Ovary (tissue), 9 donors: ENCODE measurements around the gene THSD4. TPM values are rescaled to one million over a fixed set of nuclear protein-coding genes. Genes with fewer than 3 reads are reported as not detected.

Source experiments
- DNase-seq, 5 donors: peaks; one replicate each; pipeline ENCODE4 v3.0.0-alpha.2; 2019 to 2020
- H3K27ac ChIP-seq, 2 donors: fragments of 200-600 bp; one replicate each; pipeline versions ENCODE4 v1.5.1 to v1.8.0; 2019 to 2022
- H3K27me3 ChIP-seq: fragments of 200-600 bp; one replicate; pipeline ENCODE4 v1.8.0; 2022
- H3K36me3 ChIP-seq: fragments of 200-600 bp; sonication (generic); one replicate; pipeline ENCODE4 v1.5.1; 2019
- H3K4me1 ChIP-seq: one replicate; pipeline ENCODE4 v1.8.1; 2013; ENCODE audit warnings: mild to moderate bottlenecking, moderate library complexity; ENCODE audit not compliant: insufficient read depth
- H3K4me3 ChIP-seq: fragments of 200-600 bp; sonication (generic); one replicate; pipeline ENCODE4 v1.5.1; 2017
- H3K9me3 ChIP-seq, 2 donors: fragments of 200-600 bp in 1 of 2; sonication (generic) in 1 of 2; one replicate each; pipeline versions ENCODE4 v1.5.1 to v1.8.1; 2013 to 2019; ENCODE audit warnings: mild to moderate bottlenecking in 1 of 2, moderate library complexity in 1 of 2
- EP300 ChIP-seq: sonication (generic); formaldehyde crosslinking; IDR thresholded peaks from one replicate; pipeline ENCODE4 v1.6.1; 2017; ENCODE audit warnings: antibody characterized with exemption
- POLR2A ChIP-seq: fragments of 450-650 bp; IDR thresholded peaks from one replicate; pipeline ENCODE4 v1.6.1; 2017; ENCODE audit warnings: antibody characterized with exemption, mild to moderate bottlenecking, moderate library complexity
- WGBS, 3 donors: extraction: QIAGEN DNeasy Blood & Tissue Kit in 1 of 3; methylation state at CpG; one replicate each; pipeline versions ENCODE4 v1.1.5 to v1.1.7; 2013 to 2017; 5-methylcytosine and 5-hydroxymethylcytosine counted together
- intact Hi-C, 4 donors: fragments of 100-400 bp; cut with DNase I; formaldehyde crosslinking; loops; one replicate each; pipeline versions ENCODE4 v1.11.0 to v1.15.1; 2022 to 2023
- polyA plus RNA-seq, 2 donors: library from polyadenylated mRNA; stranded (reverse); fragments of 200-250 nt in 1 of 2; fragments of 350-450 nt in 1 of 2; fragmentation: Illumina TruSeq in 1 of 2; extraction: RNeasy Lipid Tissue Mini Kit (QIAGEN cat#74804) in 1 of 2; gene quantifications; one replicate each; pipeline ENCODE4 v1.2.3, GENCODE V29; 2013 to 2014
- total RNA-seq, 7 donors: library from RNA; depleted of rRNA in 2 of 7; stranded (reverse); fragments of >200 nt in 2 of 7; fragmentation: NEBNext Ultra II Directional in 3 of 7; extraction: Animal tissue kit (Norgen Biotek cat#: 25700) in 3 of 7; gene quantifications; one replicate each; pipeline versions ENCODE4 v1.1.0 to v1.2.4, GENCODE V29; 2016 to 2023
- TF ChIP-seq, protein P1 (sequence below), 3 donors: fragments of 450-650 bp in 2 of 3; fragments of 200-600 bp in 1 of 3; IDR thresholded peaks; one replicate each; pipeline versions ENCODE4 v1.5.1 to v1.8.0; 2016 to 2022; ENCODE audit warnings: antibody characterized with exemption in 3 of 3, mild to moderate bottlenecking in 1 of 3
- donor health status: DM: no; HTN: no; CAD: no; lungs with moderate emphysema.
- donor health status: DM: no; HTN: no; CAD: no.
- donor health status: Bipolar disorder and iron deficiency.
- donor health status: DM: yes; HTN: yes; CAD: no.
- donor health status: DM: no; HTN: no; CAD: no.
- donor health status: DM: yes; HTN: yes; CAD: no.

THSD4 gene
- total and polyA plus RNA-seq, 9 donors: 3.2 to 53.4 (median 13.5) TPM

DNA sequence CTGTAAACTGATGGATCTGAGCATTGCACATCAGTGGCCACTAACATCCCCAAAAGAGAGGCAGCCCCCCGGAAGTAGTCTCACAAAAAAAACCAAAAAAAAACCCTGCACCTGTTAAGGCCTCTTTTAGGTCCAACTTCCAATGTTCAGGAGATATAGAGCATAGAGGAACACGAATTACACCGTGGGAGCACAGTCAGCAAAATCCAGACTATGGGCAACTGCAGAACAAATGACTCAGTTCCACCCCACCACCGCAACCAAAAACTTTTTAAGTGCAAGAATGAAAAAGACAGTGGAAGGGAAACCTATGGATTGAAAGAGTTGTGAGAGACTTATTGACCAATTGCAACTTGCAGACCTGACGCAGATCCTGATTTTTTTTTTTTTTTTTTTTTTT, 652.9 kb downstream of the THSD4 start:
- TF ChIP-seq POLR2A: no peak
- TF ChIP-seq, protein P1, sequence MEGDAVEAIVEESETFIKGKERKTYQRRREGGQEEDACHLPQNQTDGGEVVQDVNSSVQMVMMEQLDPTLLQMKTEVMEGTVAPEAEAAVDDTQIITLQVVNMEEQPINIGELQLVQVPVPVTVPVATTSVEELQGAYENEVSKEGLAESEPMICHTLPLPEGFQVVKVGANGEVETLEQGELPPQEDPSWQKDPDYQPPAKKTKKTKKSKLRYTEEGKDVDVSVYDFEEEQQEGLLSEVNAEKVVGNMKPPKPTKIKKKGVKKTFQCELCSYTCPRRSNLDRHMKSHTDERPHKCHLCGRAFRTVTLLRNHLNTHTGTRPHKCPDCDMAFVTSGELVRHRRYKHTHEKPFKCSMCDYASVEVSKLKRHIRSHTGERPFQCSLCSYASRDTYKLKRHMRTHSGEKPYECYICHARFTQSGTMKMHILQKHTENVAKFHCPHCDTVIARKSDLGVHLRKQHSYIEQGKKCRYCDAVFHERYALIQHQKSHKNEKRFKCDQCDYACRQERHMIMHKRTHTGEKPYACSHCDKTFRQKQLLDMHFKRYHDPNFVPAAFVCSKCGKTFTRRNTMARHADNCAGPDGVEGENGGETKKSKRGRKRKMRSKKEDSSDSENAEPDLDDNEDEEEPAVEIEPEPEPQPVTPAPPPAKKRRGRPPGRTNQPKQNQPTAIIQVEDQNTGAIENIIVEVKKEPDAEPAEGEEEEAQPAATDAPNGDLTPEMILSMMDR (IDR thresholded peaks at IDR 0.05): no peak
- TF ChIP-seq EP300: no peak
- Histone ChIP-seq H3K27me3 (no peaks in the 10 kb centered on the region), H3K4me1 (no peaks in the 10 kb centered on the region), H3K9me3 (no peaks in the 10 kb centered on the region), H3K36me3 (no peaks in the 10 kb centered on the region), H3K27ac (no peak overlapping the region), H3K4me3 (no peak overlapping the region)
- intact Hi-C loops: no loop called here
- 94 to 98% (median 94%) methylated on average over 5 of the region's 5 CpGs for WGBS, 3 donors
- DNase-seq: no peak

DNA sequence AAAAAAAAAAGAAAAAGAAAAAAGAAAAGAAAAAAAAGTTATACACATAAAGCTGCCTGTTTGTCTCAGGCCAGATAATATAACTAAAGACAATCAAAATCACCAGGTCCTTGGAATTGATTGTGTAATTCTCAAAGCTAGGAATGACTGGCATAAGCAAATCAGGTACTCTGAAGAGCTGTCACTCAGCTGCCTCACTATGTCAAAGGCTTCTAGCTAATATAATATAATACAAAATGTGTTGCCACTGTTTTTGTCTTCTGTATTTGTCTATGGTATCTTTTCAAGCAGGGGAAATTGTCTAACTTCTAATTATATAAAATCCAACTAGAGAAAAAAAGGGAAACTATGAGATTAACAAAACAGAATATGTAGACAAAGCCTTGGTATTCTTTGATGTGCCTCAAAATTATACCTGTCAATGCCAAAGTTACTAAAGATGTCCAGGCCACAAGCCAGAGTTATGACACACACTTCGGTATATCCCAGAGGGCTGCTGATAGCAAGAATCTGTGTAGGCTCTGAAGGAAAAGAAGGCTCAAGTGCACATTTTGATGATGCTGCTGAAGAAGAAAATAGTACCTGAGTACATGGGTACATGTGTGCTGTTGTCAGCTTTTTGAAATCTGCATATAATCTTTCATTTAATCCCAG, 658.1 kb downstream of the THSD4 start:
- H3K4me1 ChIP-seq: no peaks in the 10 kb centered on the region
- H3K27ac ChIP-seq: no peak overlapping the region
- intact Hi-C loops: no loop called here
- H3K4me3 ChIP-seq: no peak overlapping the region
- no peaks in the 10 kb centered on the region for H3K9me3 ChIP-seq
- no peaks in the 10 kb centered on the region for H3K36me3 ChIP-seq
- H3K27me3 ChIP-seq: no peaks in the 10 kb centered on the region
- WGBS, 3 donors: 78 to 97% (median 89%) methylated on average over 1 of the region's 1 CpG
- TF ChIP-seq POLR2A (no peak), EP300 (no peak)
- TF ChIP-seq, protein P1 (IDR thresholded peaks at IDR 0.05): no peak
- DNase-seq: no peak

DNA sequence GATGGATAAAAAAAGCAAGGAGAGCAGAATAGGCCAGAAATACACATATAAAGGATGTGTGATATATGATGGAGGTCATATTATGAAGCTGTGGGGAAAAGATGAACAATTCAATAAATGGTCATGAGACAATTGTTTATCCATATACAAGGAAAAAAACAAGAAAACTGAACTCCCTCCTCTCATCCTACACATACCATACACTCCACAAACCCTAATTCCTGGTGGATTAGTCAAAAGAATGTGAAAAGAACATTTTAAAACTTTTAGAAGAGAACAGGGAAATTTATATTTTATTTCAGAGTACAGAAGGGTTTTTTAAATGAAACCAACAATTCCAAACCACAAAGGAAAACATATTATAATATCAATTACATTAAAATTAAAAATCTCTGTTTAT, 660.6 kb downstream of the THSD4 start:
- no peak for DNase-seq
- H3K4me1 ChIP-seq: peaks cover 2% of the 10 kb centered on the region
- H3K36me3 ChIP-seq: no peaks in the 10 kb centered on the region
- H3K4me3 ChIP-seq: no peak overlapping the region
- no peaks in the 10 kb centered on the region for H3K27me3 ChIP-seq
- TF ChIP-seq, protein P1 (IDR thresholded peaks at IDR 0.05): no peak
- TF ChIP-seq EP300: no peak
- no peak for TF ChIP-seq POLR2A
- H3K9me3 ChIP-seq: no peaks in the 10 kb centered on the region
- intact Hi-C loops: no loop called here
- no peak overlapping the region for H3K27ac ChIP-seq

DNA sequence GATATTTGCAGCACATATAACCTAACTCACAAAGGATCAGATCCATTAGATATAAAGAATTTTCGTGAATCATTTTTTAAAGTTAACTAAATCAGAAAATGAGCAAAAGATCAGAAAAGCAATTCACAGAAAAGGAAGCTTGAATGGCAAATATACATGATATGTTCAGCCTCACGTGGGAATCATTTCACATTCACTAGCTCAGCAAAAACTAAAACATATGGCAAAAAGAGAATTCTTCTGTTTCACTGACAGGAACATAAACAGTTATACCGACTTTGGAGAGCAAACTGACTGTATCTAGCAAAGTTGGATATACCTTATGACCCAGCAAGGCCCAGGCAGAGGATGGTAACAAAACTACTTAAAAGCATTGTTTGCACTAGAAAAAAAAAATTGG, 661.0 kb downstream of the THSD4 start:
- 70 to 75% (median 71%) methylated on average over 3 of the region's 3 CpGs for WGBS, 3 donors
- no peak overlapping the region for H3K4me3 ChIP-seq
- H3K4me1 ChIP-seq: peaks cover 2% of the 10 kb centered on the region
- H3K9me3 ChIP-seq: no peaks in the 10 kb centered on the region
- H3K36me3 ChIP-seq: no peaks in the 10 kb centered on the region
- DNase-seq: no peak
- TF ChIP-seq POLR2A: no peak
- no peak for TF ChIP-seq EP300
- TF ChIP-seq, protein P1 (IDR thresholded peaks at IDR 0.05): no peak
- H3K27ac ChIP-seq: no peak overlapping the region
- intact Hi-C loops: no loop called here
- H3K27me3 ChIP-seq: no peaks in the 10 kb centered on the region
